Measurements from ENCODE around the gene HES3. TPM values are rescaled to one million over a fixed set of nuclear protein-coding genes. Genes with fewer than 3 reads are reported as not detected.

The HES3 gene
- total RNA-seq, 2 experiments from 2014 or later = not detected

GRCh38 chr1:6237093-6237492, 6.9 kb upstream of the HES3 start:
- Histone ChIP-seq H3K36me3 (ENCODE audit: insufficient read depth, low read length) (peaks cover 24% of the 10 kb centered on the region), H3K79me2 (ENCODE audit: insufficient read depth, low read depth, low read length) (peaks cover 24% of the 10 kb centered on the region), H3K9me3 (ENCODE audit: low read length) (no peaks in the 10 kb centered on the region), H3K9me2 (ENCODE audit: insufficient read depth, low read length) (no peaks in the 10 kb centered on the region), H3K27ac (ENCODE audit: low read depth, low read length, poor library complexity, severe bottlenecking) (no peak overlapping the region), H4K20me1 (ENCODE audit: insufficient read depth, low read length) (0 out of 2 replicates have a peak, but pooled peaks cover 11% of the 10 kb centered on the region), H3K4me1 (ENCODE audit: insufficient read depth, low read length, poor library complexity, severe bottlenecking) (peaks cover 20% of the 10 kb centered on the region), H2AFZ (ENCODE audit: low read length) (no peak overlapping the region), H3K4me3 (ENCODE audit: low read depth, low read length, poor library complexity, severe bottlenecking) (no peak overlapping the region), H3K4me2 (ENCODE audit: low read length) (no peak overlapping the region)
- POLR2A ChIA-PET = no interaction called here
- CTCF ChIA-PET (ENCODE audit: unreplicated experiment) = no interaction called here
- no TSS peak for BruUV-seq (replicated peaks)
- intact Hi-C loops (cut with micrococcal nuclease; ENCODE audit: unreplicated experiment) = loop anchor here (5.0 kb wide), 2 partner anchors 40 to 155 kb away; partner anchors contain the start of genes ACOT7 and RPL22
- no peak for TF ChIP-seq EZH2phosphoT487 (IDR thresholded peaks at IDR 0.05; ENCODE audit: borderline replicate concordance, low read depth, low read length)
- no peak for TF ChIP-seq CTCF (conservative IDR thresholded peaks at IDR 0.05; ENCODE audit: low read length)
- DNase-seq (ENCODE audit: low spot score) = no peak

DNA sequence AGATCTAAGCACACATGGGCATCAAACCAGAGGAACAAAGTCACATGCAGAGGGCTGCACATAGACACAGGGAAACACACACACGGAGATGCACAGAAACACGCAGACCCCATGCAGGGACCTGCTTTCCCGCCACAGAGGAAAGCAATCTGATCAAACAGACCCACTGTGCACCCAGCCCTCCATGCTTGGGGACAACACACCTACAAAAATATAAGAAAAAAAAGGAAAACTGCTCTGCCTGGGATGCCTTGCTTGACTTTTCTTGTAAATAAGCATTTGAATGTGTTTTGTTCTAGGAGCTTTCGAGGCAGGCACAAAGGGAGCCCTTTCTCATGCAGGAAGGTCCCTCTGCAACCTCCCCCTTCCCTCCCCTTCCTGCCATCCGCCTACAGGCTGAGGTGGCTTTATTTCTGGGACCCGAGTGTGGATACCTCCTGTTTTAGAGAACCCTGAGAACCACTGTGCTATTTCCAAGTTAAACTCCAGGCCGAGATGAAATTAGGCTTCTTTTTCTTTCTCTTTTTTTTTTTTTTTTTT, 4.7 kb upstream of the HES3 start:
- H3K4me2 ChIP-seq (ENCODE audit: low read length) = no peak overlapping the region

More for the DNA sequence above, 4.7 kb upstream of the HES3 start:
- no peak overlapping the region for H2AFZ ChIP-seq (ENCODE audit: low read length)
- DNase-seq (ENCODE audit: low spot score) = no peak
- H3K9me2 ChIP-seq (ENCODE audit: insufficient read depth, low read length) = no peaks in the 10 kb centered on the region
- CTCF ChIA-PET (ENCODE audit: unreplicated experiment) = no interaction called here
- H3K9me3 ChIP-seq (ENCODE audit: low read length) = no peaks in the 10 kb centered on the region
- no peak overlapping the region for H3K4me3 ChIP-seq (ENCODE audit: low read depth, low read length, poor library complexity, severe bottlenecking)
- H3K27ac ChIP-seq (ENCODE audit: low read depth, low read length, poor library complexity, severe bottlenecking) = no peak overlapping the region
- intact Hi-C loops (cut with micrococcal nuclease; ENCODE audit: unreplicated experiment) = loop anchor here (5.0 kb wide), 2 partner anchors 42 to 153 kb away; partner anchors contain the start of genes ACOT7 and RPL22
- BruUV-seq (replicated peaks) = no TSS peak
- H3K4me1 ChIP-seq (ENCODE audit: insufficient read depth, low read length, poor library complexity, severe bottlenecking) = peaks cover 11% of the 10 kb centered on the region
- H3K79me2 ChIP-seq (ENCODE audit: insufficient read depth, low read depth, low read length) = peaks cover 11% of the 10 kb centered on the region
- TF ChIP-seq CTCF (conservative IDR thresholded peaks at IDR 0.05; ENCODE audit: low read length) (no peak), EZH2phosphoT487 (IDR thresholded peaks at IDR 0.05; ENCODE audit: borderline replicate concordance, low read depth, low read length) (no peak)
- POLR2A ChIA-PET = no interaction called here
- H4K20me1 ChIP-seq (ENCODE audit: insufficient read depth, low read length) = 0 out of 2 replicates have a peak, but pooled peaks cover 4% of the 10 kb centered on the region
- H3K36me3 ChIP-seq (ENCODE audit: insufficient read depth, low read length) = peaks cover 3% of the 10 kb centered on the region; the same call in 1 of the 2 replicates
